IMR-90 (cell line): ENCODE measurements around the gene POU2AF1.

Source experiments
- BHLHE40 ChIP-seq: fragments of 150-350 bp; IDR thresholded peaks from 2 replicates; pipeline ENCODE4 v1.6.1; 2016; ENCODE audit warnings: mild to moderate bottlenecking, low read depth, low read length
- CEBPB ChIP-seq: IDR thresholded peaks from 2 replicates; pipeline ENCODE4 v1.6.1; 2012; ENCODE audit warnings: low read depth, low read length, improper control_type of control experiment
- CHD1 ChIP-seq: IDR thresholded peaks from 2 replicates; pipeline ENCODE4 v1.6.1; 2012; ENCODE audit warnings: low read depth, low read length, improper control_type of control experiment
- MAFK ChIP-seq: IDR thresholded peaks from 2 replicates; pipeline ENCODE4 v1.6.1; 2012; ENCODE audit warnings: low read depth, low read length, improper control_type of control experiment
- MAZ ChIP-seq: IDR thresholded peaks from 2 replicates; pipeline ENCODE4 v1.6.1; 2012; ENCODE audit warnings: low read depth, mild to moderate bottlenecking, low read length, improper control_type of control experiment, moderate library complexity, borderline replicate concordance
- MXI1 ChIP-seq: IDR thresholded peaks from 2 replicates; pipeline ENCODE4 v1.6.1; 2012; ENCODE audit warnings: low read depth, mild to moderate bottlenecking, low read length, moderate library complexity, borderline replicate concordance
- NFE2L2 ChIP-seq: fragments of 150-350 bp; IDR thresholded peaks from 2 replicates; pipeline ENCODE4 v1.6.1; 2016; ENCODE audit warnings: low read depth, mild to moderate bottlenecking, low read length
- POLR2A ChIP-seq: IDR thresholded peaks from 2 replicates; pipeline ENCODE4 v1.6.1; 2012; ENCODE audit warnings: mild to moderate bottlenecking, low read depth, low read length
- RAD21 ChIP-seq: IDR thresholded peaks from 2 replicates; pipeline ENCODE4 v1.6.1; 2012; ENCODE audit warnings: low read length, improper control_type of control experiment
- RFX5 ChIP-seq: IDR thresholded peaks from 2 replicates; pipeline ENCODE4 v1.8.0; 2012; ENCODE audit warnings: low read depth, mild to moderate bottlenecking, low read length, moderate library complexity
- SMC3 ChIP-seq: fragments of 150-350 bp; IDR thresholded peaks from 2 replicates; pipeline ENCODE4 v1.6.1; 2016; ENCODE audit warnings: low read depth, mild to moderate bottlenecking, antibody characterized with exemption, low read length, moderate library complexity
- USF2 ChIP-seq: fragments of 150-350 bp; IDR thresholded peaks from 2 replicates; pipeline ENCODE4 v1.6.1; 2017; ENCODE audit warnings: mild to moderate bottlenecking, antibody characterized with exemption, low read length, low read depth
- TF ChIP-seq, protein P1 (sequence below): conservative IDR thresholded peaks from 2 replicates; pipeline ENCODE4 v1.5.1; 2012; ENCODE audit warnings: mild to moderate bottlenecking, low read depth, low read length, improper control_type of control experiment

- no peak for TF ChIP-seq USF2
- no peak for TF ChIP-seq POLR2A
- TF ChIP-seq, protein P1, sequence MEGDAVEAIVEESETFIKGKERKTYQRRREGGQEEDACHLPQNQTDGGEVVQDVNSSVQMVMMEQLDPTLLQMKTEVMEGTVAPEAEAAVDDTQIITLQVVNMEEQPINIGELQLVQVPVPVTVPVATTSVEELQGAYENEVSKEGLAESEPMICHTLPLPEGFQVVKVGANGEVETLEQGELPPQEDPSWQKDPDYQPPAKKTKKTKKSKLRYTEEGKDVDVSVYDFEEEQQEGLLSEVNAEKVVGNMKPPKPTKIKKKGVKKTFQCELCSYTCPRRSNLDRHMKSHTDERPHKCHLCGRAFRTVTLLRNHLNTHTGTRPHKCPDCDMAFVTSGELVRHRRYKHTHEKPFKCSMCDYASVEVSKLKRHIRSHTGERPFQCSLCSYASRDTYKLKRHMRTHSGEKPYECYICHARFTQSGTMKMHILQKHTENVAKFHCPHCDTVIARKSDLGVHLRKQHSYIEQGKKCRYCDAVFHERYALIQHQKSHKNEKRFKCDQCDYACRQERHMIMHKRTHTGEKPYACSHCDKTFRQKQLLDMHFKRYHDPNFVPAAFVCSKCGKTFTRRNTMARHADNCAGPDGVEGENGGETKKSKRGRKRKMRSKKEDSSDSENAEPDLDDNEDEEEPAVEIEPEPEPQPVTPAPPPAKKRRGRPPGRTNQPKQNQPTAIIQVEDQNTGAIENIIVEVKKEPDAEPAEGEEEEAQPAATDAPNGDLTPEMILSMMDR = no peak
- TF ChIP-seq NFE2L2 = no peak
- no peak for TF ChIP-seq CEBPB
- TF ChIP-seq RFX5 = no peak
- no peak for TF ChIP-seq MXI1
- no peak for TF ChIP-seq SMC3
- TF ChIP-seq RAD21 = no peak
- TF ChIP-seq CHD1 = no peak
- no peak for TF ChIP-seq MAZ
- TF ChIP-seq BHLHE40 = no peak
- TF ChIP-seq MAFK = no peak
Measured at GRCh38 chr11:111312076-111312475, 67.0 kb downstream of the POU2AF1 start.
